MCF 10A (cell line): ENCODE results near the gene LRFN2. TPM values are rescaled to one million over a fixed set of nuclear protein-coding genes. Genes with fewer than 3 reads are reported as not detected.

Source experiments
- BruUV-seq: library from RNA; stranded (reverse); fragments of 400-500 nt; replicated peaks from 2 replicates; lab custom pipeline; 2021; lab: Mats Ljungman, UMichigan
- CTCF ChIA-PET: fragments of 300-600 bp; sonication (Branson Sonifier 250); formaldehyde crosslinking; extraction: SDS; loops from one replicate; lab custom pipeline; 2021; ENCODE audit warnings: antibody characterized with exemption, inconsistent platforms; lab: Yijun Ruan, JAX
- POLR2A ChIA-PET: fragments of 300-600, 350-650 bp; sonication (Branson Sonifier 250); formaldehyde crosslinking; extraction: SDS; loops from one replicate; lab custom pipeline; 2020; ENCODE audit warnings: antibody characterized with exemption, inconsistent platforms; lab: Yijun Ruan, JAX
- DNase-seq: peaks from one replicate; pipeline ENCODE4 v3.0.0-alpha.2; 2018; ENCODE audit not compliant: unreplicated experiment
- H3K27ac Mint-ChIP-seq: one replicate; pipeline ENCODE4 v1.8.0; 2022; ENCODE audit warnings: mild to moderate bottlenecking, low read depth, mixed read lengths; ENCODE audit not compliant: unreplicated experiment
- H3K27me3 Mint-ChIP-seq: one replicate; pipeline ENCODE4 v1.8.0; 2022; ENCODE audit warnings: mixed read lengths; ENCODE audit not compliant: insufficient read depth, unreplicated experiment
- H3K36me3 Mint-ChIP-seq: one replicate; pipeline ENCODE4 v1.8.0; 2022; ENCODE audit warnings: mild to moderate bottlenecking, moderate library complexity, mixed read lengths; ENCODE audit not compliant: insufficient read depth, unreplicated experiment
- H3K4me1 Mint-ChIP-seq: one replicate; pipeline ENCODE4 v1.8.0; 2022; ENCODE audit warnings: mixed read lengths; ENCODE audit not compliant: insufficient read depth, unreplicated experiment
- H3K4me3 Mint-ChIP-seq: one replicate; pipeline ENCODE4 v1.8.0; 2022; ENCODE audit warnings: mild to moderate bottlenecking, moderate library complexity, mixed read lengths; ENCODE audit not compliant: unreplicated experiment
- H3K9me3 Mint-ChIP-seq: one replicate; pipeline ENCODE4 v1.8.0; 2022; ENCODE audit warnings: mixed read lengths; ENCODE audit not compliant: unreplicated experiment
- intact Hi-C: fragments of 100-400 bp; cut with micrococcal nuclease; formaldehyde crosslinking; loops from 2 replicates; pipeline ENCODE4 v1.14.1; 2022
- total RNA-seq: library from RNA; stranded (reverse); gene quantifications from 2 replicates; pipeline ENCODE4 v1.2.3, GENCODE V29; 2022
- TF ChIP-seq, protein P1 (sequence below): fragments of 200-600 bp; IDR thresholded peaks from one replicate; pipeline ENCODE4 v1.8.0; 2022; ENCODE audit warnings: antibody characterized with exemption, mild to moderate bottlenecking; ENCODE audit not compliant: unreplicated experiment

LRFN2 gene
- total RNA-seq, 1 experiment from 2014 or later, result not detected

DNA sequence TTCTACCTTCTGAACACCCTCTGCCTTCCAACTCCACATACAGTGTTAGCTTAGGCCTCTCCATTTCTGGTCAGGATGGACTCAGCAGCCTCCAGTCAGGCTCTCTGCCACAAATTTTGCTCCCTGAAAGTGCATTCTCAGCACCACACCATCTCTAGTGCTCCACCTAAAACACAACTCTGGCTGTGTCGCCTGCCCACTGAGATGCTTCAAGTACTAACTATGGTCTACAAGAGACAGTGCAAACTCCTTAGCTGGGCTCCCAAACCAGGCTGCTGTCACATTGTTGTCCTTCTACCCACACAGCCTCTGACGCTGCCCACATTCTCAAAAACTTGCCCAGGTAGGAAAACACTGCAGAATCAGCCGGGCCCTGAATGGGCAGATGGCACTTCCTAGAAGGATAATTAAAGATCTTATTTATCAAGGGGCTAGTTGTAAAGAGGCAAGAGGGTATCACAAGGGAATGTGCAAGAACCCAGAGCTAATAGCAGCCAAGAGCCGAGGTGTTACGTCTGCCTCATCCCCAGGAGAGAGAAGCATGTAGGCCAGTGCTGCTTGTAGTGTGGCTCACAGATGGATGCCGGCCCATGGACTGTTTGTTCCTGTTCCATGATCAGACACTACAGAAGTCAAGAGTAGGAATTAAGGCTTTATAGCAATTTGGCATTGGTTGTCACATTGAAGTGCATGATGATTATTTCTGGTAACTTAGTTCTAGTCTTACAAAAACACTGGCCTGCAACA is 189.7 kb downstream of the LRFN2 start:
- Mint-ChIP-seq H3K4me1 (no peaks in the 10 kb centered on the region), H3K9me3 (peaks cover 24% of the 10 kb centered on the region), H3K4me3 (no peak overlapping the region), H3K36me3 (peaks cover 6% of the 10 kb centered on the region), H3K27me3 (no peaks in the 10 kb centered on the region), H3K27ac (no peak overlapping the region)
- DNase-seq, result no peak
- POLR2A ChIA-PET, result no interaction called here
- TF ChIP-seq, protein P1, sequence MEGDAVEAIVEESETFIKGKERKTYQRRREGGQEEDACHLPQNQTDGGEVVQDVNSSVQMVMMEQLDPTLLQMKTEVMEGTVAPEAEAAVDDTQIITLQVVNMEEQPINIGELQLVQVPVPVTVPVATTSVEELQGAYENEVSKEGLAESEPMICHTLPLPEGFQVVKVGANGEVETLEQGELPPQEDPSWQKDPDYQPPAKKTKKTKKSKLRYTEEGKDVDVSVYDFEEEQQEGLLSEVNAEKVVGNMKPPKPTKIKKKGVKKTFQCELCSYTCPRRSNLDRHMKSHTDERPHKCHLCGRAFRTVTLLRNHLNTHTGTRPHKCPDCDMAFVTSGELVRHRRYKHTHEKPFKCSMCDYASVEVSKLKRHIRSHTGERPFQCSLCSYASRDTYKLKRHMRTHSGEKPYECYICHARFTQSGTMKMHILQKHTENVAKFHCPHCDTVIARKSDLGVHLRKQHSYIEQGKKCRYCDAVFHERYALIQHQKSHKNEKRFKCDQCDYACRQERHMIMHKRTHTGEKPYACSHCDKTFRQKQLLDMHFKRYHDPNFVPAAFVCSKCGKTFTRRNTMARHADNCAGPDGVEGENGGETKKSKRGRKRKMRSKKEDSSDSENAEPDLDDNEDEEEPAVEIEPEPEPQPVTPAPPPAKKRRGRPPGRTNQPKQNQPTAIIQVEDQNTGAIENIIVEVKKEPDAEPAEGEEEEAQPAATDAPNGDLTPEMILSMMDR, result no peak
- BruUV-seq, result no TSS peak
- intact Hi-C loops, result no loop called here
- CTCF ChIA-PET, result no interaction called here

DNA sequence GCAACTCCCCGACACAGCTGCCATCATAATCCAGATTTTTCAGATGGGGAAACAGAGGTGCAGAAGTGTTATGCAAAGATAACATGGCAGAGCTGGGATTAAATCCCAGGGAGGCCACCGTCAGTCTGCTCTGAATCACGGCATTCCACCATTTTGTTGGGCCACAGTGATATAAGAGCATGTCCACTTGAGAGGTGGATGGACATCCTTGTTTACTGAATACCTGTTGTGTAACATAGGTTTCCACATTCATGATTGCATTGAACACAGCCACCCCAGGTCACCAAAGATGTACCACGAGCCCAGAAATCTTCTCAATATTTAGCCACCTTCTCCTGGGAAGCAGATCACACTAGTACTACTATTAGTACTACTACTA is 191.5 kb downstream of the LRFN2 start:
- intact Hi-C loops, result no loop called here
- H3K4me1 Mint-ChIP-seq, result no peaks in the 10 kb centered on the region
- H3K36me3 Mint-ChIP-seq, result peaks cover 6% of the 10 kb centered on the region
- H3K27ac Mint-ChIP-seq, result no peak overlapping the region
- no peak for DNase-seq
- ChIA-PET POLR2A (no interaction called here), CTCF (no interaction called here)
- TF ChIP-seq, protein P1, result no peak
- BruUV-seq, result no TSS peak
- no peaks in the 10 kb centered on the region for H3K27me3 Mint-ChIP-seq
- H3K4me3 Mint-ChIP-seq, result no peak overlapping the region
- H3K9me3 Mint-ChIP-seq, result peaks cover 21% of the 10 kb centered on the region

DNA sequence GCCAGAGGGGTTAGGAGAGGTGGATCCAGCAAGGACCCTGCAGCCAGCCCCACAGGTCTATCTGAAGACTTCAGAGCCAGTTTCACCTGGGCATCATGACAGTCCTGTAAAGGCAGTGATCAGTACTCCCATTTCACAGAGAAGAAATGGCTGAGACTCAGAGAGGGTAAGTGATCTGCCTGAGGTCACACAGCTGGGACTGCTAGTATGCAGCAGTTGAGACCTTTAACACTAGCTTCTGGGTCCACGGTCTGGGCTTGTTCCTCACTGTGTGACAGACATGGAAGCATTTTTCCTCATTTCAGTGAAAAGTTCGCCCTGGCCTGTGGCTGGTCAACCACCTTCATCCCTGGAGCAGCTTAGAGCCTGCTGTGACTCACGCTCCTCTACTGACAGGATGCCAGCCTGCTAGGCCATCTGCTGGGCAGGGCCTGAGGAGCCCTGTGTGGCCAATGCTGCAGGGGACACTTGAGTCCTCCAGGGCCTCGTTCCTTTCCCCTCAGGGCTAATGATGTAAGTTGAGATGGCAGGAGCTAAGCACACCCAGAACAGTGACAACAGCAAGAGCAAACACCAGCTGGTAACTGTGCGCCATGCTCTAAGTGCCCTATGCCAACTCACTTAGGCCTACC is 192.0 kb downstream of the LRFN2 start:
- TF ChIP-seq, protein P1, result no peak
- DNase-seq, result peak; percentile 9
- H3K36me3 Mint-ChIP-seq, result peaks cover 6% of the 10 kb centered on the region
- CTCF ChIA-PET, result no interaction called here
- H3K27ac Mint-ChIP-seq, result no peak overlapping the region
- no peaks in the 10 kb centered on the region for H3K27me3 Mint-ChIP-seq
- H3K4me3 Mint-ChIP-seq, result no peak overlapping the region
- H3K4me1 Mint-ChIP-seq, result no peaks in the 10 kb centered on the region
- intact Hi-C loops, result no loop called here
- POLR2A ChIA-PET, result no interaction called here
- no TSS peak for BruUV-seq
- H3K9me3 Mint-ChIP-seq, result peaks cover 17% of the 10 kb centered on the region

DNA sequence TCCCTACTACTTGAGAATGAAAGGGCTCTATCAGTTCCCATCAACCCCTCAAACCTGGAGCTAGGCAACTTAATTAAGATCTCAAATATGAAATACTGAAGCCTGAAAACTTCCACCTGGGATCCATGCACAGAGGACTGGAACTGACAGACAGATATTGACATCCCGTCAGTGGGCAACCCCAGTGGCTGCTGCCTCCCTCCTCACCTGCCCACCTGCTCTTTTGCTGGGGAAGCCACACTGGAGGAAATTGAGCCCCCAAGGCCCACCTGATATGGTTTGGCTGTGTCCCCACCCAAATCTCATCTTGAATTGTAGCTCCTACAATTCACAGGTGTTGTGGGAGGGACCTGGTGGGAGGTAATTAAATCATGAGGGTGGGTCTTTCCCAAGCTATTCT is 192.8 kb downstream of the LRFN2 start:
- Mint-ChIP-seq H3K9me3 (peaks cover 19% of the 10 kb centered on the region), H3K27me3 (no peaks in the 10 kb centered on the region), H3K4me3 (no peak overlapping the region), H3K36me3 (peaks cover 6% of the 10 kb centered on the region), H3K4me1 (no peaks in the 10 kb centered on the region), H3K27ac (no peak overlapping the region)
- no peak for DNase-seq
- no TSS peak for BruUV-seq
- intact Hi-C loops, result no loop called here
- TF ChIP-seq, protein P1, result no peak
- CTCF ChIA-PET, result no interaction called here
- POLR2A ChIA-PET, result no interaction called here
